ENCODE data around the gene GGT6. TPM values are rescaled to one million over a fixed set of nuclear protein-coding genes. Genes with fewer than 3 reads are reported as not detected.

The GGT6 gene
- total and polyA plus RNA-seq, 2 of the 13 experiments (the other 11 are each of a cell fraction or from before 2014, with no cell fraction given) = 0.16 to 0.80 TPM

DNA sequence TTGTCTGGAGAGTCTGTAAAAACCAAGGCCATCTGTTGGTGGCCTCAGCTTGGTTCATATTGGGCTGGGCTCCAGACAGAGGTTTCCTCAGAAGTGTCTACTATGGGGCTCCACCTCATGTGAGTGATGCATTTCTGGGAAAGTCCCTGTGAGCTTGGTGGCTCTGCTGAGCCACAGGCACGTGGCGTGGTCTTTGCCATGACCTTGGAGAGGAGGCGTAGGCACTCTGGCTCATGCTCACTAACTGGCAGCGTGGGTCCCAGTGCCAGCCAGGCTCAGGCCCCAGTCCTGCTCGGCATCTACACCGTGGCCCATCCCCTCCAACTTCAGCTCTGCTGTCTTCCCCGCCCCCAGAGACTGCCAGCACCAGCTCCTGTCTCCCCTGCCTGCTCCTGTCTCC, 13.3 kb upstream of the GGT6 start (continued):
- TF ChIP-seq, protein P1, sequence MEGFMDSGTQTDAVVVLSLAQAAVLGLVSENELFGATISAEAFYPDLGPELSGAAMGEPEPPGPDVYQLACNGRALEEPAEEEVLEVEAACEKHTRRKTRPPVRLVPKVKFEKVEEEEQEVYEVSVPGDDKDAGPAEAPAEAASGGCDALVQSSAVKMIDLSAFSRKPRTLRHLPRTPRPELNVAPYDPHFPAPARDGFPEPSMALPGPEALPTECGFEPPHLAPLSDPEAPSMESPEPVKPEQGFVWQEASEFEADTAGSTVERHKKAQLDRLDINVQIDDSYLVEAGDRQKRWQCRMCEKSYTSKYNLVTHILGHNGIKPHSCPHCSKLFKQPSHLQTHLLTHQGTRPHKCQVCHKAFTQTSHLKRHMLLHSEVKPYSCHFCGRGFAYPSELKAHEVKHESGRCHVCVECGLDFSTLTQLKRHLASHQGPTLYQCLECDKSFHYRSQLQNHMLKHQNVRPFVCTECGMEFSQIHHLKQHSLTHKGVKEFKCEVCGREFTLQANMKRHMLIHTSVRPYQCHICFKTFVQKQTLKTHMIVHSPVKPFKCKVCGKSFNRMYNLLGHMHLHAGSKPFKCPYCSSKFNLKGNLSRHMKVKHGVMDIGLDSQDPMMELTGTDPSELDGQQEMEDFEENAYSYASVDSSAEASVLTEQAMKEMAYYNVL (CRISPR knock-in tag; IDR thresholded peaks at IDR 0.05; ENCODE audit: borderline replicate concordance) = no peak
- TF ChIP-seq MAFG (CRISPR knock-in tag; IDR thresholded peaks at IDR 0.05) (no peak), ZNF772 (CRISPR knock-in tag; IDR thresholded peaks at IDR 0.05) (no peak), ZNF780A (CRISPR knock-in tag; IDR thresholded peaks at IDR 0.05) (no peak), RARG (CRISPR knock-in tag; IDR thresholded peaks at IDR 0.05; ENCODE audit: low read depth) (no peak), KLF6 (CRISPR knock-in tag; IDR thresholded peaks at IDR 0.05) (no peak), CBX2 (IDR thresholded peaks at IDR 0.05; ENCODE audit: low read depth, low read length) (no peak), CBX2 (CRISPR knock-in tag; IDR thresholded peaks at IDR 0.05; ENCODE audit: low read depth) (no peak), BHLHE40 (IDR thresholded peaks at IDR 0.05; ENCODE audit: low read length) (peak; percentile 45; the same call in 1 of the 2 replicates), ZNF589 (CRISPR knock-in tag; conservative IDR thresholded peaks at IDR 0.05) (no peak), FOXA1 (IDR thresholded peaks at IDR 0.05) (no peak), FOXA1 (CRISPR knock-in tag; IDR thresholded peaks at IDR 0.05) (no peak), AGO2 (optimal IDR thresholded peaks at IDR 0.05; ENCODE audit: low read depth, low read length) (no peak), MED1 (CRISPR knock-in tag; IDR thresholded peaks at IDR 0.05) (no peak)
- TF ChIP-seq, protein P2, sequence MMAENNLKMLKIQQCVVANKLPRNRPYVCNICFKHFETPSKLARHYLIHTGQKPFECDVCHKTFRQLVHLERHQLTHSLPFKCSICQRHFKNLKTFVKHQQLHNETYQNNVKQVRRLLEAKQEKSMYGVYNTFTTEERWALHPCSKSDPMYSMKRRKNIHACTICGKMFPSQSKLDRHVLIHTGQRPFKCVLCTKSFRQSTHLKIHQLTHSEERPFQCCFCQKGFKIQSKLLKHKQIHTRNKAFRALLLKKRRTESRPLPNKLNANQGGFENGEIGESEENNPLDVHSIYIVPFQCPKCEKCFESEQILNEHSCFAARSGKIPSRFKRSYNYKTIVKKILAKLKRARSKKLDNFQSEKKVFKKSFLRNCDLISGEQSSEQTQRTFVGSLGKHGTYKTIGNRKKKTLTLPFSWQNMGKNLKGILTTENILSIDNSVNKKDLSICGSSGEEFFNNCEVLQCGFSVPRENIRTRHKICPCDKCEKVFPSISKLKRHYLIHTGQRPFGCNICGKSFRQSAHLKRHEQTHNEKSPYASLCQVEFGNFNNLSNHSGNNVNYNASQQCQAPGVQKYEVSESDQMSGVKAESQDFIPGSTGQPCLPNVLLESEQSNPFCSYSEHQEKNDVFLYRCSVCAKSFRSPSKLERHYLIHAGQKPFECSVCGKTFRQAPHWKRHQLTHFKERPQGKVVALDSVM (CRISPR knock-in tag; IDR thresholded peaks at IDR 0.05) = 0 out of 2 replicates have a peak, but pooled peaks have one; percentile 1
- TF ChIP-seq, protein P3, sequence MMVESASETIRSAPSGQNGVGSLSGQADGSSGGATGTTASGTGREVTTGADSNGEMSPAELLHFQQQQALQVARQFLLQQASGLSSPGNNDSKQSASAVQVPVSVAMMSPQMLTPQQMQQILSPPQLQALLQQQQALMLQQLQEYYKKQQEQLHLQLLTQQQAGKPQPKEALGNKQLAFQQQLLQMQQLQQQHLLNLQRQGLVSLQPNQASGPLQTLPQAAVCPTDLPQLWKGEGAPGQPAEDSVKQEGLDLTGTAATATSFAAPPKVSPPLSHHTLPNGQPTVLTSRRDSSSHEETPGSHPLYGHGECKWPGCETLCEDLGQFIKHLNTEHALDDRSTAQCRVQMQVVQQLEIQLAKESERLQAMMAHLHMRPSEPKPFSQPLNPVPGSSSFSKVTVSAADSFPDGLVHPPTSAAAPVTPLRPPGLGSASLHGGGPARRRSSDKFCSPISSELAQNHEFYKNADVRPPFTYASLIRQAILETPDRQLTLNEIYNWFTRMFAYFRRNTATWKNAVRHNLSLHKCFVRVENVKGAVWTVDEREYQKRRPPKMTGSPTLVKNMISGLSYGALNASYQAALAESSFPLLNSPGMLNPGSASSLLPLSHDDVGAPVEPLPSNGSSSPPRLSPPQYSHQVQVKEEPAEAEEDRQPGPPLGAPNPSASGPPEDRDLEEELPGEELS (CRISPR knock-in tag; IDR thresholded peaks at IDR 0.05) = no peak
- TF ChIP-seq, protein P4, sequence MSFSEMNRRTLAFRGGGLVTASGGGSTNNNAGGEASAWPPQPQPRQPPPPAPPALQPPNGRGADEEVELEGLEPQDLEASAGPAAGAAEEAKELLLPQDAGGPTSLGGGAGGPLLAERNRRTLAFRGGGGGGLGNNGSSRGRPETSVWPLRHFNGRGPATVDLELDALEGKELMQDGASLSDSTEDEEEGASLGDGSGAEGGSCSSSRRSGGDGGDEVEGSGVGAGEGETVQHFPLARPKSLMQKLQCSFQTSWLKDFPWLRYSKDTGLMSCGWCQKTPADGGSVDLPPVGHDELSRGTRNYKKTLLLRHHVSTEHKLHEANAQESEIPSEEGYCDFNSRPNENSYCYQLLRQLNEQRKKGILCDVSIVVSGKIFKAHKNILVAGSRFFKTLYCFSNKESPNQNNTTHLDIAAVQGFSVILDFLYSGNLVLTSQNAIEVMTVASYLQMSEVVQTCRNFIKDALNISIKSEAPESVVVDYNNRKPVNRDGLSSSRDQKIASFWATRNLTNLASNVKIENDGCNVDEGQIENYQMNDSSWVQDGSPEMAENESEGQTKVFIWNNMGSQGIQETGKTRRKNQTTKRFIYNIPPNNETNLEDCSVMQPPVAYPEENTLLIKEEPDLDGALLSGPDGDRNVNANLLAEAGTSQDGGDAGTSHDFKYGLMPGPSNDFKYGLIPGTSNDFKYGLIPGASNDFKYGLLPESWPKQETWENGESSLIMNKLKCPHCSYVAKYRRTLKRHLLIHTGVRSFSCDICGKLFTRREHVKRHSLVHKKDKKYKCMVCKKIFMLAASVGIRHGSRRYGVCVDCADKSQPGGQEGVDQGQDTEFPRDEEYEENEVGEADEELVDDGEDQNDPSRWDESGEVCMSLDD (CRISPR knock-in tag; IDR thresholded peaks at IDR 0.05; ENCODE audit: borderline replicate concordance) = no peak
- TF ChIP-seq, protein P5, sequence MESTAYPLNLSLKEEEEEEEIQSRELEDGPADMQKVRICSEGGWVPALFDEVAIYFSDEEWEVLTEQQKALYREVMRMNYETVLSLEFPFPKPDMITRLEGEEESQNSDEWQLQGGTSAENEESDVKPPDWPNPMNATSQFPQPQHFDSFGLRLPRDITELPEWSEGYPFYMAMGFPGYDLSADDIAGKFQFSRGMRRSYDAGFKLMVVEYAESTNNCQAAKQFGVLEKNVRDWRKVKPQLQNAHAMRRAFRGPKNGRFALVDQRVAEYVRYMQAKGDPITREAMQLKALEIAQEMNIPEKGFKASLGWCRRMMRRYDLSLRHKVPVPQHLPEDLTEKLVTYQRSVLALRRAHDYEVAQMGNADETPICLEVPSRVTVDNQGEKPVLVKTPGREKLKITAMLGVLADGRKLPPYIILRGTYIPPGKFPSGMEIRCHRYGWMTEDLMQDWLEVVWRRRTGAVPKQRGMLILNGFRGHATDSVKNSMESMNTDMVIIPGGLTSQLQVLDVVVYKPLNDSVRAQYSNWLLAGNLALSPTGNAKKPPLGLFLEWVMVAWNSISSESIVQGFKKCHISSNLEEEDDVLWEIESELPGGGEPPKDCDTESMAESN (CRISPR knock-in tag; conservative IDR thresholded peaks at IDR 0.05) = no peak
- TF ChIP-seq, protein P6, sequence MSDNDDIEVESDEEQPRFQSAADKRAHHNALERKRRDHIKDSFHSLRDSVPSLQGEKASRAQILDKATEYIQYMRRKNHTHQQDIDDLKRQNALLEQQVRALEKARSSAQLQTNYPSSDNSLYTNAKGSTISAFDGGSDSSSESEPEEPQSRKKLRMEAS (IDR thresholded peaks at IDR 0.05) = 0 out of 2 replicates have a peak, but pooled peaks have one; percentile 33
